Measurements from ENCODE around the gene ADK.
"Not testable (repeated sequence)": the region's sequence is repeated elsewhere in the genome, so short reads cannot be mapped to it uniquely, and the experiment has no call there.

ADK gene

GRCh38 chr10:74342991-74343390 is 192.0 kb downstream of the ADK start:
- H3K4me2 ChIP-seq (ENCODE audit: low read length) = no peak overlapping the region
- TF ChIP-seq CTCF (IDR thresholded peaks at IDR 0.05; ENCODE audit: low read depth, low read length) (no peak), EZH2phosphoT487 (IDR thresholded peaks at IDR 0.05; ENCODE audit: low read depth) (no peak)
- H2AFZ ChIP-seq (ENCODE audit: low read depth, low read length) = no peak overlapping the region
- no peak overlapping the region for H3K9ac ChIP-seq (ENCODE audit: low read length)
- H3K27ac ChIP-seq (ENCODE audit: low read length) = no peak overlapping the region
- no peaks in the 10 kb centered on the region for H3K9me3 ChIP-seq (ENCODE audit: insufficient read depth, low read length)
- H3K36me3 ChIP-seq (replicated peaks; ENCODE audit: low read depth, low read length) = peaks cover 3% of the 10 kb centered on the region
- H3K4me3 ChIP-seq (ENCODE audit: low read length) = no peak overlapping the region
- H3K79me2 ChIP-seq (ENCODE audit: low read length) = no peaks in the 10 kb centered on the region
- H3K4me1 ChIP-seq (ENCODE audit: low read length) = no peaks in the 10 kb centered on the region
- no peaks in the 10 kb centered on the region for H4K20me1 ChIP-seq (ENCODE audit: insufficient read depth, low read length)
- H3K27me3 ChIP-seq (ENCODE audit: low read depth, low read length) = no peaks in the 10 kb centered on the region

GRCh38 chr10:74343804-74344203 is 192.8 kb downstream of the ADK start:
- Histone ChIP-seq H3K9me3 (ENCODE audit: insufficient read depth, low read length) (no peaks in the 10 kb centered on the region), H3K4me2 (ENCODE audit: low read length) (no peak overlapping the region), H3K4me1 (ENCODE audit: low read length) (no peaks in the 10 kb centered on the region), H3K27me3 (ENCODE audit: low read depth, low read length) (no peaks in the 10 kb centered on the region), H4K20me1 (ENCODE audit: insufficient read depth, low read length) (no peaks in the 10 kb centered on the region), H3K36me3 (replicated peaks; ENCODE audit: low read depth, low read length) (peaks cover 3% of the 10 kb centered on the region), H3K9ac (ENCODE audit: low read length) (no peak overlapping the region), H3K4me3 (ENCODE audit: low read length) (no peak overlapping the region), H3K27ac (ENCODE audit: low read length) (no peak overlapping the region), H3K79me2 (ENCODE audit: low read length) (no peaks in the 10 kb centered on the region), H2AFZ (ENCODE audit: low read depth, low read length) (no peak overlapping the region)
- TF ChIP-seq EZH2phosphoT487 (IDR thresholded peaks at IDR 0.05; ENCODE audit: low read depth) (no peak), CTCF (IDR thresholded peaks at IDR 0.05; ENCODE audit: low read depth, low read length) (no peak)

GRCh38 chr10:74344306-74344705 is 193.3 kb downstream of the ADK start:
- no peaks in the 10 kb centered on the region for H3K79me2 ChIP-seq (ENCODE audit: low read length)
- H3K36me3 ChIP-seq (replicated peaks; ENCODE audit: low read depth, low read length) = peaks cover 3% of the 10 kb centered on the region
- H3K4me3 ChIP-seq (ENCODE audit: low read length) = no peak overlapping the region
- no peaks in the 10 kb centered on the region for H4K20me1 ChIP-seq (ENCODE audit: insufficient read depth, low read length)
- no peak overlapping the region for H3K4me2 ChIP-seq (ENCODE audit: low read length)
- no peak overlapping the region for H2AFZ ChIP-seq (ENCODE audit: low read depth, low read length)
- H3K9ac ChIP-seq (ENCODE audit: low read length) = no peak overlapping the region
- no peak for TF ChIP-seq CTCF (IDR thresholded peaks at IDR 0.05; ENCODE audit: low read depth, low read length)
- H3K9me3 ChIP-seq (ENCODE audit: insufficient read depth, low read length) = no peaks in the 10 kb centered on the region
- no peaks in the 10 kb centered on the region for H3K27me3 ChIP-seq (ENCODE audit: low read depth, low read length)
- H3K27ac ChIP-seq (ENCODE audit: low read length) = no peak overlapping the region
- no peaks in the 10 kb centered on the region for H3K4me1 ChIP-seq (ENCODE audit: low read length)

GRCh38 chr10:74347522-74347921 is 196.5 kb downstream of the ADK start:
- Histone ChIP-seq H3K4me2 (ENCODE audit: low read length) (no peak overlapping the region), H3K4me1 (ENCODE audit: low read length) (no peaks in the 10 kb centered on the region), H3K27ac (ENCODE audit: low read length) (no peak overlapping the region), H3K9me3 (ENCODE audit: insufficient read depth, low read length) (no peaks in the 10 kb centered on the region), H2AFZ (ENCODE audit: low read depth, low read length) (no peak overlapping the region), H3K9ac (ENCODE audit: low read length) (no peak overlapping the region), H4K20me1 (ENCODE audit: insufficient read depth, low read length) (no peaks in the 10 kb centered on the region), H3K36me3 (replicated peaks; ENCODE audit: low read depth, low read length) (peaks cover 3% of the 10 kb centered on the region), H3K4me3 (ENCODE audit: low read length) (no peak overlapping the region), H3K79me2 (ENCODE audit: low read length) (no peaks in the 10 kb centered on the region), H3K27me3 (ENCODE audit: low read depth, low read length) (no peaks in the 10 kb centered on the region)
- TF ChIP-seq EZH2phosphoT487 (IDR thresholded peaks at IDR 0.05; ENCODE audit: low read depth) (no peak), CTCF (IDR thresholded peaks at IDR 0.05; ENCODE audit: low read depth, low read length) (no peak)

- H3K4me1 ChIP-seq (ENCODE audit: low read length) = peaks cover 13% of the 10 kb centered on the region
- not testable (repeated sequence) for H3K79me2 ChIP-seq (ENCODE audit: low read length); H3K4me3 ChIP-seq (ENCODE audit: low read length); H2AFZ ChIP-seq (ENCODE audit: low read depth, low read length); H3K27me3 ChIP-seq (ENCODE audit: low read depth, low read length); H4K20me1 ChIP-seq (ENCODE audit: insufficient read depth, low read length); H3K4me2 ChIP-seq (ENCODE audit: low read length); H3K36me3 ChIP-seq (replicated peaks; ENCODE audit: low read depth, low read length); H3K9me3 ChIP-seq (ENCODE audit: insufficient read depth, low read length); H3K9ac ChIP-seq (ENCODE audit: low read length); H3K27ac ChIP-seq (ENCODE audit: low read length)
Observed at GRCh38 chr10:74353021-74353420, 202.0 kb downstream of the ADK start.

Data from OCI-LY3 (cell line).